Measurements from ENCODE around the gene SMYD3. TPM values are rescaled to one million over a fixed set of nuclear protein-coding genes. Genes with fewer than 3 reads are reported as not detected.

SMYD3 gene
- total and polyA plus RNA-seq, 2 donors (not counting 3 experiments of a cell fraction or from before 2014, with no cell fraction given), result 16.0 to 32.1 TPM

DNA sequence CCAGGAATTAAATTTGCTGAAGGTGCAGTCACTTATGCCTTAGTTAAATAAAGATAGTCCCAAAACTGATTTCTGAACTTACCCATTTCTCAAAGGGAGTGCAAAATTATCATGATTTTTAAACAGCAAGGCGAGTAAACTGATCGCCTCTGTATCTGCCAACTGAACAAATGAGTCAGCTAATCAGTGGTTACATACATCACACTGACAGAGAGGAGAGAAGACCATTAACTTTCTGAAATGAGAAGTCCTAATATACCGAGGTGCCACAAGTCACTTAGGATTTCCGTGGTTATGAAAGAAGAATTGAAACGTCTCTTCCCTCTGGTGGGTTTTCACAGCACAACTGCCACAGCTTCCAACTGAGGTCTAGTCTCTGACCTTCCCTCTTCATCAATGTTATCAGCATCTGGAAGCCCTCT lies 400.7 kb downstream of the SMYD3 start:
- ChIA-PET CTCF (no interaction called here), POLR2A (no interaction called here)
- H3K4me1 ChIP-seq (ENCODE audit: control insufficient read depth, extremely low read depth, insufficient read depth, low read length), result no peaks in the 10 kb centered on the region
- H3K9me3 ChIP-seq (replicated peaks; ENCODE audit: control insufficient read depth, insufficient read depth, low read length), result no peaks in the 10 kb centered on the region
- dilution Hi-C loops (cut with MboI; ENCODE audit: extremely low pct_ligation_motif_present, low sequenced_read_pairs) (no loop called here), intact Hi-C loops (cut with micrococcal nuclease) (no loop called here)
- TF ChIP-seq FOS (IDR thresholded peaks at IDR 0.05; ENCODE audit: borderline replicate concordance, insufficient read depth, low read length) (no peak), POLR2AphosphoS5 (IDR thresholded peaks at IDR 0.05; ENCODE audit: insufficient read depth, low read depth, low read length) (no peak), MYC (IDR thresholded peaks at IDR 0.05; ENCODE audit: low read depth, low read length) (no peak)
- H2AFZ ChIP-seq (ENCODE audit: low read depth, low read length), result no peak overlapping the region
- H3K9me1 ChIP-seq (replicated peaks; ENCODE audit: control insufficient read depth, extremely low read depth, insufficient read depth, low read length), result no peaks in the 10 kb centered on the region
- H3K27me3 ChIP-seq (ENCODE audit: control insufficient read depth in 2 of 2, insufficient read depth in 2 of 2, low read length in 2 of 2), result no peaks in the 10 kb centered on the region
- H3K36me3 ChIP-seq (ENCODE audit: control insufficient read depth in 2 of 2, extremely low read depth in 1 of 2, insufficient read depth in 2 of 2, low read length in 2 of 2), result no peaks in the 10 kb centered on the region
- DNase-seq (ENCODE audit: low read depth, low spot score) (no peak), FAIRE-seq (no peak)
- no peak overlapping the region for H3K4me3 ChIP-seq (replicated peaks in 1 of 3; ENCODE audit: insufficient read depth in 1 of 3, low read depth in 1 of 3, low read length in 3 of 3)
- H3K27ac ChIP-seq (ENCODE audit: insufficient read depth, low read depth, low read length), result no peak overlapping the region
- H3K79me2 ChIP-seq (ENCODE audit: control insufficient read depth, insufficient read depth, low read length), result no peaks in the 10 kb centered on the region
- BruUV-seq (replicated peaks), result no TSS peak
- H3K4me2 ChIP-seq (ENCODE audit: insufficient read depth, low read length), result no peak overlapping the region
- H4K20me1 ChIP-seq (replicated peaks; ENCODE audit: control insufficient read depth, extremely low read depth, insufficient read depth, low read length), result no peaks in the 10 kb centered on the region
- no peak overlapping the region for H3K9ac ChIP-seq (replicated peaks; ENCODE audit: extremely low read depth, insufficient read depth, low read length)

DNA sequence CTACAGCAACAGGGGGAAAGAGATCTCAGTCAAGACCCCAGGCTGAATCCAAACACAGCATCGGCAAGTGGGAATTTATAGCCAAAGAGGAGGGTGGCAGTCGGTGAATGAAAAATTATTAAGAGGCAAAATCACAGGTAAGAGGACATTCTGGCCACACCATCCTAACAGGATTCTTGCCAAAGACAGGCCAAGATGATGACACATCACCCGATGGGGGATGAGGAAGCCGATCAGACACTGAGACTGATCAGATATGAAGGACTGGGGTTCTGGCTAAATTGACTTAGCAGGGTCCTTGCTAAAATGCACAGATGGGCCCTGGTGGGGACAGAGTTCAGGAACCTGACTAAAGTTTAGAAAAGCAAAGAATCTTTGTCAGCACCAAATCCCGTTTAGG lies 402.2 kb downstream of the SMYD3 start:
- H3K4me2 ChIP-seq (ENCODE audit: insufficient read depth, low read length), result no peak overlapping the region
- H3K9ac ChIP-seq (replicated peaks; ENCODE audit: extremely low read depth, insufficient read depth, low read length), result no peak overlapping the region
- intact Hi-C loops (cut with micrococcal nuclease) (no loop called here), dilution Hi-C loops (cut with MboI; ENCODE audit: extremely low pct_ligation_motif_present, low sequenced_read_pairs) (no loop called here)
- no TSS peak for BruUV-seq (replicated peaks)
- H3K9me1 ChIP-seq (replicated peaks; ENCODE audit: control insufficient read depth, extremely low read depth, insufficient read depth, low read length), result no peaks in the 10 kb centered on the region
- no peak overlapping the region for H3K27ac ChIP-seq (ENCODE audit: insufficient read depth, low read depth, low read length)
- H4K20me1 ChIP-seq (replicated peaks; ENCODE audit: control insufficient read depth, extremely low read depth, insufficient read depth, low read length), result no peaks in the 10 kb centered on the region
- H3K79me2 ChIP-seq (ENCODE audit: control insufficient read depth, insufficient read depth, low read length), result no peaks in the 10 kb centered on the region
- no peaks in the 10 kb centered on the region for H3K36me3 ChIP-seq (ENCODE audit: control insufficient read depth in 2 of 2, extremely low read depth in 1 of 2, insufficient read depth in 2 of 2, low read length in 2 of 2)
- CTCF ChIA-PET, result no interaction called here
- no peak for DNase-seq (ENCODE audit: low read depth, low spot score)
- POLR2A ChIA-PET, result no interaction called here
- TF ChIP-seq, protein P1, sequence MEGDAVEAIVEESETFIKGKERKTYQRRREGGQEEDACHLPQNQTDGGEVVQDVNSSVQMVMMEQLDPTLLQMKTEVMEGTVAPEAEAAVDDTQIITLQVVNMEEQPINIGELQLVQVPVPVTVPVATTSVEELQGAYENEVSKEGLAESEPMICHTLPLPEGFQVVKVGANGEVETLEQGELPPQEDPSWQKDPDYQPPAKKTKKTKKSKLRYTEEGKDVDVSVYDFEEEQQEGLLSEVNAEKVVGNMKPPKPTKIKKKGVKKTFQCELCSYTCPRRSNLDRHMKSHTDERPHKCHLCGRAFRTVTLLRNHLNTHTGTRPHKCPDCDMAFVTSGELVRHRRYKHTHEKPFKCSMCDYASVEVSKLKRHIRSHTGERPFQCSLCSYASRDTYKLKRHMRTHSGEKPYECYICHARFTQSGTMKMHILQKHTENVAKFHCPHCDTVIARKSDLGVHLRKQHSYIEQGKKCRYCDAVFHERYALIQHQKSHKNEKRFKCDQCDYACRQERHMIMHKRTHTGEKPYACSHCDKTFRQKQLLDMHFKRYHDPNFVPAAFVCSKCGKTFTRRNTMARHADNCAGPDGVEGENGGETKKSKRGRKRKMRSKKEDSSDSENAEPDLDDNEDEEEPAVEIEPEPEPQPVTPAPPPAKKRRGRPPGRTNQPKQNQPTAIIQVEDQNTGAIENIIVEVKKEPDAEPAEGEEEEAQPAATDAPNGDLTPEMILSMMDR (IDR thresholded peaks at IDR 0.05; ENCODE audit: extremely low read depth in 1 of 2, insufficient read depth in 1 of 2, low read depth in 1 of 2, low read length in 2 of 2), result no peak
- TF ChIP-seq MYC (IDR thresholded peaks at IDR 0.05; ENCODE audit: low read depth, low read length) (no peak), GATA2 (IDR thresholded peaks at IDR 0.05; ENCODE audit: insufficient read depth, insufficient read length, low read depth, low read length) (no peak), POLR2A (IDR thresholded peaks at IDR 0.05; ENCODE audit: low read depth, low read length) (no peak), EZH2 (IDR thresholded peaks at IDR 0.05; ENCODE audit: borderline replicate concordance, low read depth, low read length, severe bottlenecking) (no peak), POLR2AphosphoS5 (IDR thresholded peaks at IDR 0.05; ENCODE audit: insufficient read depth, low read depth, low read length) (no peak), JUN (IDR thresholded peaks at IDR 0.05; ENCODE audit: borderline replicate concordance, insufficient read depth, insufficient read length, low read depth) (no peak), FOS (IDR thresholded peaks at IDR 0.05; ENCODE audit: borderline replicate concordance, insufficient read depth, low read length) (no peak)
- TF ChIP-seq, protein P2, sequence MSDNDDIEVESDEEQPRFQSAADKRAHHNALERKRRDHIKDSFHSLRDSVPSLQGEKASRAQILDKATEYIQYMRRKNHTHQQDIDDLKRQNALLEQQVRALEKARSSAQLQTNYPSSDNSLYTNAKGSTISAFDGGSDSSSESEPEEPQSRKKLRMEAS (IDR thresholded peaks at IDR 0.05; ENCODE audit: insufficient read depth, insufficient read length), result no peak
- H3K4me1 ChIP-seq (ENCODE audit: control insufficient read depth, extremely low read depth, insufficient read depth, low read length), result no peaks in the 10 kb centered on the region
- H3K9me3 ChIP-seq (replicated peaks; ENCODE audit: control insufficient read depth, insufficient read depth, low read length), result no peaks in the 10 kb centered on the region
- no peak overlapping the region for H2AFZ ChIP-seq (ENCODE audit: low read depth, low read length)
- no peaks in the 10 kb centered on the region for H3K27me3 ChIP-seq (ENCODE audit: control insufficient read depth in 2 of 2, insufficient read depth in 2 of 2, low read length in 2 of 2)
- FAIRE-seq, result no peak
- H3K4me3 ChIP-seq (replicated peaks in 1 of 3; ENCODE audit: insufficient read depth in 1 of 3, low read depth in 1 of 3, low read length in 3 of 3), result no peak overlapping the region
